B cell (primary cell): ENCODE data around the gene TTC9. TPM values are rescaled to one million over a fixed set of nuclear protein-coding genes. Genes with fewer than 3 reads are reported as not detected.

ENCODE experiments used
- ATAC-seq: fragments of 200-7000 bp; cut with Tn5 transposase; one replicate; pipeline ENCODE4 v1.10.0; 2021; ENCODE audit warnings: low read depth, mild to moderate bottlenecking, moderate number of reproducible peaks, moderate library complexity
- CTCF ChIA-PET: fragments of 350-600 bp; sonication (Branson Sonifier 250); formaldehyde crosslinking; loops from one replicate; lab custom pipeline; 2021; ENCODE audit warnings: antibody characterized with exemption, inconsistent platforms; lab: Charles Lee
- POLR2A ChIA-PET: fragments of 350-600 bp; sonication (Branson Sonifier 250); formaldehyde crosslinking; loops from one replicate; lab custom pipeline; 2021; ENCODE audit warnings: antibody characterized with exemption; lab: Charles Lee
- DNase-seq: peaks from one replicate; pipeline ENCODE4 v3.0.0; 2013
- H2AFZ ChIP-seq: 2 replicates; pipeline ENCODE4 v1.6.1; 2012; ENCODE audit warnings: mild to moderate bottlenecking, low read depth, low read length; ENCODE audit not compliant: insufficient read depth, poor library complexity, severe bottlenecking
- H3K27ac ChIP-seq, 2 donors: 1 replicate in 1 of 2; 2 replicates in 1 of 2; pipeline ENCODE4 v1.5.1; 2012 to 2013; ENCODE audit warnings: low read length in 2 of 2, mild to moderate bottlenecking in 2 of 2, moderate library complexity in 1 of 2
- H3K27me3 ChIP-seq, 4 experiments: fragments of 200-600 bp in 1 of 4; sonication (generic) in 1 of 4; replicated peaks in 1 of 4; 1 replicate in 2 of 4; 2 replicates in 2 of 4; pipeline versions ENCODE4 v1.6.1 to v1.7.0; 2013 to 2016; ENCODE audit warnings: low read length in 3 of 4, mild to moderate bottlenecking in 2 of 4, mixed read lengths in 1 of 4, moderate library complexity in 1 of 4; ENCODE audit not compliant: insufficient read depth in 4 of 4, control insufficient read depth in 3 of 4; ENCODE audit errors: control extremely low read depth in 1 of 4
- H3K36me3 ChIP-seq, 2 experiments: replicated peaks in 1 of 2; 1 replicate in 1 of 2; 2 replicates in 1 of 2; pipeline versions ENCODE4 v1.6.1 to v1.7.1; 2013; ENCODE audit warnings: low read length in 1 of 2; ENCODE audit not compliant: insufficient read depth in 2 of 2, control insufficient read depth in 1 of 2; ENCODE audit errors: control extremely low read depth in 1 of 2, extremely low read depth in 1 of 2
- H3K4me1 ChIP-seq, 2 donors: fragments of 200-600 bp in 1 of 2; sonication (generic) in 1 of 2; 1 replicate in 1 of 2; 2 replicates in 1 of 2; pipeline versions ENCODE4 v1.5.1 to v1.6.1; 2013 to 2017; ENCODE audit warnings: low read length in 2 of 2; ENCODE audit not compliant: control insufficient read depth in 2 of 2, insufficient read depth in 2 of 2
- H3K4me2 ChIP-seq: replicated peaks from 2 replicates; pipeline ENCODE3; 2012; ENCODE audit warnings: mild to moderate bottlenecking, low read depth, low read length; ENCODE audit not compliant: poor library complexity, severe bottlenecking
- H3K4me3 ChIP-seq, 5 experiments: fragments of 200-600 bp in 1 of 5; sonication (generic) in 1 of 5; 1 replicate in 3 of 5; 2 replicates in 2 of 5; pipeline versions ENCODE4 v1.5.1 to v1.7.0; 2011 to 2016; ENCODE audit warnings: low read length in 4 of 5, mild to moderate bottlenecking in 4 of 5, low read depth in 2 of 5, control low read depth in 1 of 5, moderate library complexity in 1 of 5; ENCODE audit not compliant: insufficient read depth in 1 of 5; ENCODE audit errors: control extremely low read depth in 1 of 5, extremely low read depth in 1 of 5
- H3K79me2 ChIP-seq: fragments of 200-600 bp; sonication (generic); one replicate; pipeline ENCODE4 v1.6.0; 2016; ENCODE audit warnings: low read length; ENCODE audit not compliant: control insufficient read depth, insufficient read depth
- H3K9ac ChIP-seq: fragments of 200-600 bp; sonication (generic); 2 replicates; pipeline ENCODE4 v1.6.1; 2017; ENCODE audit warnings: mild to moderate bottlenecking, low read length, moderate library complexity
- H3K9me3 ChIP-seq, 3 donors: one replicate each; pipeline versions ENCODE4 v1.6.1 to v1.7.1; 2013; ENCODE audit warnings: low read length in 2 of 3; ENCODE audit not compliant: control insufficient read depth in 2 of 3, insufficient read depth in 1 of 3; ENCODE audit errors: control extremely low read depth in 1 of 3
- H4K20me1 ChIP-seq: 2 replicates; pipeline ENCODE4 v1.6.0; 2012; ENCODE audit warnings: mild to moderate bottlenecking, low read length; ENCODE audit not compliant: insufficient read depth, control insufficient read depth, poor library complexity, severe bottlenecking
- H3K27ac Mint-ChIP-seq: one replicate; pipeline ENCODE4 v1.8.0; 2021; ENCODE audit warnings: mixed read lengths
- H3K27me3 Mint-ChIP-seq: one replicate; pipeline ENCODE4 v1.8.0; 2021; ENCODE audit warnings: mixed read lengths
- H3K4me1 Mint-ChIP-seq: one replicate; pipeline ENCODE4 v1.8.0; 2021; ENCODE audit warnings: mixed read lengths
- H3K4me3 Mint-ChIP-seq: one replicate; pipeline ENCODE4 v1.8.0; 2021; ENCODE audit warnings: mixed read lengths
- H3K9me3 Mint-ChIP-seq: one replicate; pipeline ENCODE4 v1.8.0; 2022; ENCODE audit warnings: mixed read lengths; ENCODE audit not compliant: insufficient read depth
- EZH2 ChIP-seq: IDR thresholded peaks from 2 replicates; pipeline ENCODE4 v1.6.1; 2012; ENCODE audit warnings: borderline replicate concordance, low read depth, mild to moderate bottlenecking, moderate library complexity, low read length; ENCODE audit not compliant: insufficient read depth, poor library complexity, severe bottlenecking
- WGBS: methylation state at CpG from one replicate; pipeline ENCODE4 v1.1.5; 2013; ENCODE audit warnings: missing lambda C conversion rate; ENCODE audit not compliant: insufficient coverage; 5-methylcytosine and 5-hydroxymethylcytosine counted together
- intact Hi-C: fragments of 100-400 bp; cut with micrococcal nuclease; formaldehyde crosslinking; loops from one replicate; pipeline ENCODE4 v1.10.0; 2022
- polyA plus RNA-seq: library from polyadenylated mRNA; depleted of rRNA; stranded (reverse); fragments of >200 nt; gene quantifications from 2 replicates; pipeline ENCODE4 v1.2.3, GENCODE V29; 2012
- total RNA-seq, 2 donors: library from RNA; stranded (reverse); fragments of 120-200 nt in 1 of 2; gene quantifications; 1 replicate in 1 of 2; 2 replicates in 1 of 2; pipeline versions ENCODE4 v1.2.3 to v1.2.4, GENCODE V29; 2013 to 2022
- TF ChIP-seq, protein P1 (sequence below): fragments of 200-600 bp; IDR thresholded peaks from one replicate; pipeline ENCODE4 v1.8.0; 2022; ENCODE audit warnings: antibody characterized with exemption, mild to moderate bottlenecking

The TTC9 gene
- total and polyA plus RNA-seq, 2 donors (not counting 1 experiment from before 2014, with no cell fraction given), result 15.3 to 16.3 TPM

DNA sequence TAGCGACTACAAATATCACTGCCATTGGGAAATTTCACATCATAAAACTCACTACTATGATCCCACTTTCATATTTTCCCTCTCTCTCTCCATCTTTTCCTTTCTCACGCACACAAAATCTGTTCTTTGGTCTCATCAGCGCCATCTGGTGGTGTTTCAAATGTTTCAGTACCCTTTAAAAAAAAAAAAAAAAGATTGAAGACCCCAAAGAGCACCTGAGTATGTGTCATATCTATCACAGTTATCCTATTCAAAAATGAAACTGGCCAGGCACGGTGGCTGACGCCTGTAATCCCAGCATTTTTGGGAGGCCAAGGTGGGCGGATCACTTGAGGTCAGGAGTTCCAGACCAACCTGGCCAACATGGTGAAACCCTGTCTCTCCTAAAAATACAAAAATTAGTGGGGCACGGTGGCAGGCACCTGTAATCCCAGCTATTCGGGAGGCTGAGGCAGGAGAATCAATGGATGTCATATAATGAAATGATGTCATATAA is 72.4 kb downstream of the TTC9 start:
- H3K9ac ChIP-seq, result no peak overlapping the region
- intact Hi-C loops, result loop anchor here (1.0 to 2.0 kb wide), 5 partner anchors 45 to 258 kb away; partner anchors contain the start of gene TTC9
- TF ChIP-seq EZH2, result no peak
- TF ChIP-seq, protein P1, sequence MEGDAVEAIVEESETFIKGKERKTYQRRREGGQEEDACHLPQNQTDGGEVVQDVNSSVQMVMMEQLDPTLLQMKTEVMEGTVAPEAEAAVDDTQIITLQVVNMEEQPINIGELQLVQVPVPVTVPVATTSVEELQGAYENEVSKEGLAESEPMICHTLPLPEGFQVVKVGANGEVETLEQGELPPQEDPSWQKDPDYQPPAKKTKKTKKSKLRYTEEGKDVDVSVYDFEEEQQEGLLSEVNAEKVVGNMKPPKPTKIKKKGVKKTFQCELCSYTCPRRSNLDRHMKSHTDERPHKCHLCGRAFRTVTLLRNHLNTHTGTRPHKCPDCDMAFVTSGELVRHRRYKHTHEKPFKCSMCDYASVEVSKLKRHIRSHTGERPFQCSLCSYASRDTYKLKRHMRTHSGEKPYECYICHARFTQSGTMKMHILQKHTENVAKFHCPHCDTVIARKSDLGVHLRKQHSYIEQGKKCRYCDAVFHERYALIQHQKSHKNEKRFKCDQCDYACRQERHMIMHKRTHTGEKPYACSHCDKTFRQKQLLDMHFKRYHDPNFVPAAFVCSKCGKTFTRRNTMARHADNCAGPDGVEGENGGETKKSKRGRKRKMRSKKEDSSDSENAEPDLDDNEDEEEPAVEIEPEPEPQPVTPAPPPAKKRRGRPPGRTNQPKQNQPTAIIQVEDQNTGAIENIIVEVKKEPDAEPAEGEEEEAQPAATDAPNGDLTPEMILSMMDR, result peak; percentile 91
- H3K9me3 Mint-ChIP-seq, result no peaks in the 10 kb centered on the region
- ATAC-seq, result peak; percentile 31
- H3K4me1 Mint-ChIP-seq, result peaks cover 37% of the 10 kb centered on the region
- peak overlapping the region; percentile 32 for H2AFZ ChIP-seq
- ChIA-PET POLR2A (interaction anchor here (0.7 to 1.2 kb wide), 3 partner anchors 12 to 114 kb away, joined by 3 read pairs; no protein-coding TSS in a partner anchor), CTCF (interaction anchor here (0.7 to 13.5 kb wide), 35 partner anchors 7 to 888 kb away, joined by 3 to 236 read pairs (median 5); partner anchors contain the start of genes MAP3K9, MED6, PCNX1 and TTC9)
- H3K4me3 Mint-ChIP-seq, result peak overlapping the region; percentile 0
- H3K4me2 ChIP-seq, result peak overlapping the region; percentile 45
- H3K27ac ChIP-seq, result no peak overlapping the region
- no peaks in the 10 kb centered on the region for H3K27me3 Mint-ChIP-seq
- no peaks in the 10 kb centered on the region for H3K36me3 ChIP-seq
- H3K27me3 ChIP-seq, result no peaks in the 10 kb centered on the region
- H3K27ac Mint-ChIP-seq, result peak overlapping the region; percentile 0
- H3K9me3 ChIP-seq, result no peaks in the 10 kb centered on the region
- H3K4me1 ChIP-seq, result peaks cover 21 to 26% of the 10 kb centered on the region in 2 donors
- WGBS, result 10% methylated on average over 5 of the region's 8 CpGs
- no peaks in the 10 kb centered on the region for H4K20me1 ChIP-seq
- no peaks in the 10 kb centered on the region for H3K79me2 ChIP-seq
- no peak overlapping the region for H3K4me3 ChIP-seq
- DNase-seq, result peak; percentile 80

- no peaks in the 10 kb centered on the region for H3K36me3 ChIP-seq
- Mint-ChIP-seq H3K4me1 (peaks cover 25% of the 10 kb centered on the region), H3K9me3 (no peaks in the 10 kb centered on the region), H3K4me3 (no peak overlapping the region), H3K27me3 (no peaks in the 10 kb centered on the region), H3K27ac (no peak overlapping the region)
- H3K4me3 ChIP-seq, result no peak overlapping the region
- H3K4me2 ChIP-seq, result no peak overlapping the region
- no peak overlapping the region for H3K27ac ChIP-seq
- no peak overlapping the region for H2AFZ ChIP-seq
- no peaks in the 10 kb centered on the region for H3K27me3 ChIP-seq
- intact Hi-C loops, result no loop called here
- ChIA-PET CTCF (interaction anchor here (0.7 to 13.5 kb wide), 6 partner anchors 11 to 111 kb away, joined by 3 to 236 read pairs (median 4); no protein-coding TSS in a partner anchor), POLR2A (no interaction called here)
- no peak overlapping the region for H3K9ac ChIP-seq
- DNase-seq (no peak), ATAC-seq (no peak)
- no peaks in the 10 kb centered on the region for H3K9me3 ChIP-seq
- H3K79me2 ChIP-seq, result no peaks in the 10 kb centered on the region
- H4K20me1 ChIP-seq, result no peaks in the 10 kb centered on the region
- TF ChIP-seq, protein P1, result no peak
- no peak for TF ChIP-seq EZH2
- WGBS, result 83% methylated on average over 1 of the region's 5 CpGs
- peaks cover 9 to 17% of the 10 kb centered on the region in 2 donors for H3K4me1 ChIP-seq
Observed at GRCh38 chr14:70716483-70716882, 74.8 kb downstream of the TTC9 start.
